Measurements from ENCODE around the gene PCSK6.

PCSK6 gene

DNA sequence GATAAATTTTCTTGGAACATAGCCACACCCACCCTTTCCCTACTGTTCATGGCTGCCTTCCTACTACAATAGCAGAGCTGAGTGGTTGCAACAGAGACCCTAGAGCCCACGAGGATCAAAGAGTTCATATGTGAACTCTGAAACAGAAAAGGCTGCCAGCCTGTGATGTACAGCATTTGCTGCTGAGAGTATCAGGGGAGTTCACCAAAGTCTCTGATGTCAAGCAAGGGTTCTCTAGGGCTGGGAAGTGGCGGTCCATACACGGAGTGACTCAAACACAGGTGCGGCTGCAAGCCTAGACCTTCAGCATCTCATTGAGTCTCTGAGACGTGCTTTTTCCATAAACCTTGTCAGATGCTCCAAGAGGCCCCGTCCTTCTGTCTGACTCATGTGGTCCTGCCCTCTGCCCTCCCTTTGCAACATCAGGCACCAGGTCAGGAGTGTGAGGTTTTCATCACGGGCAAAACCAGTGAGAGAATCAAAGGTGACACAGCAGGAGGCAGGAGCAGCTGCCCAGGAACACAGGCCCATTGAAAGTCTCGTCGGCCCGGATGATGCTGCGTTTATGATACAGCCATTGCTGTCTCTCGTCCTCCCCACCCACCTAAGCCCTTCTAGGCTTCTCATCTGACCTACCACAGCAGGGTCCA lies 42.9 kb downstream of the PCSK6 start:
- no peak for DNase-seq (ENCODE audit: low read depth)

GRCh38 chr15:101445562-101446517 lies 43.7 kb downstream of the PCSK6 start:
- peak; percentile 19 for DNase-seq (ENCODE audit: low read depth)

- DNase-seq (ENCODE audit: low read depth): no peak
Observed at GRCh38 chr15:101444807-101445508, 44.5 kb downstream of the PCSK6 start.

DNA sequence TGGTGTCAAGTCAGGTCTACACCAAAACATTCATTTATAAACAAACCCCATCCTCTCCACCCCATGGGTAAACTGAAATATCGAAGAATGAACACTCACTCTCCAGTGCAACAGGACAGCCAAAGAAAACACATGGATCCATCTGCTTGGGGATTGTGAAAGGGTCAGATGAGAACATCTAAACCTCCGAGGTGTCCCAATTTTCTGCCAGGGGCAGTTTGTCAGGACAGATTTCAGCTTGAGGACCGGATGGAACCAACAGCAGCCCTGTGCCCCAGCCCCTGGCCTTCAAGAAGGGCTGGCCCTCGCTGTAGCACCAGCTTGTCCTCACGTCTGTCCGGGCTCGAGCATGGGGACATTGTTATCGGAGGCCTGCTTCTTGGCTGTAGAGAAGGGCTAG lies 45.5 kb downstream of the PCSK6 start:
- no peak for DNase-seq (ENCODE audit: low read depth)

- DNase-seq (ENCODE audit: low read depth): no peak
Observed at GRCh38 chr15:101442272-101442671, 47.2 kb downstream of the PCSK6 start.

DNA sequence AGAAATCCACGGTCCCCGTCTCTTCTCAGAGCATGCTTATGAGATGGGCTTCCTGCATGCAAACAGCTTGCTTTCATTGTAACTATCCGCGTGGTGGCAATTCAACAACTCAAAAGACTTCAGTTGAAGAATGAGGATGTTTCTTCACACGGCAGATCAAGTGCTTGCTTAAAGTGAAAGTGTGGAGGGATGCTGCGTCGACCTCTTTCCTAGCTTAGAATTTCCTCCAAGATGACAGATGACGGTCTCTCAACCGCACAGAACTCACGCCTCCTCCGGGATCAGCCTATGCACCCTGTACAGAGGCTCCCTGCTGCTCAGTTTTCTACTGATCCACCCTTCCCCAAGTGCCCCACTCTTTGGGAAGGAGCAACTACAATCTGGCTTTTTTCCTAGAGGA lies 47.8 kb downstream of the PCSK6 start:
- DNase-seq (ENCODE audit: low read depth): no peak

GRCh38 chr15:101440846-101441590 lies 48.5 kb downstream of the PCSK6 start:
- no peak for DNase-seq (ENCODE audit: low read depth)

DNA sequence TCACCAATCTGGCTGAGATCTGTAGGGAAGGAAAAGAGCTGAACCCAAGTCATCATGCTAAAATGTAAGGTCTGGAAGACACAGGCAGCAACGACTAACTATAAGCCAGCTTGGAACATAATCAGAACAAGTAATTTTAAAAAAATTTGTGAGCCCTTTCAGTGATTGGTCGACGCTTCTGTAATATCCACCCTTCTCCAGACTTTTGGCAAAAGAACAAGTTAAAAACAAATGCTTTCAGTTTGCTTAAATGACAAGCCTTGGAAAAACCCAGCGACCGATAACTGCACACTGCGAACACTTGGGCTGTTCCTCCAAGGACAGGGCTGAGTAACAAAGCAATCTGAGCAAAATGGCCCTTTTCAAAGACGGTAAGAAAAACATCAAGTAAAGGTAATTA lies 49.6 kb downstream of the PCSK6 start:
- no peak for DNase-seq (ENCODE audit: low read depth)

GRCh38 chr15:101439285-101439919 lies 50.1 kb downstream of the PCSK6 start:
- no peak for DNase-seq (ENCODE audit: low read depth)

- DNase-seq (ENCODE audit: low read depth): no peak
Observed at GRCh38 chr15:101438482-101439284, 50.8 kb downstream of the PCSK6 start.

GRCh38 chr15:101437618-101438481 lies 51.7 kb downstream of the PCSK6 start:
- no peak for DNase-seq (ENCODE audit: low read depth)

- DNase-seq (ENCODE audit: low read depth): no peak
Observed at GRCh38 chr15:101437209-101437608, 52.3 kb downstream of the PCSK6 start.

DNA sequence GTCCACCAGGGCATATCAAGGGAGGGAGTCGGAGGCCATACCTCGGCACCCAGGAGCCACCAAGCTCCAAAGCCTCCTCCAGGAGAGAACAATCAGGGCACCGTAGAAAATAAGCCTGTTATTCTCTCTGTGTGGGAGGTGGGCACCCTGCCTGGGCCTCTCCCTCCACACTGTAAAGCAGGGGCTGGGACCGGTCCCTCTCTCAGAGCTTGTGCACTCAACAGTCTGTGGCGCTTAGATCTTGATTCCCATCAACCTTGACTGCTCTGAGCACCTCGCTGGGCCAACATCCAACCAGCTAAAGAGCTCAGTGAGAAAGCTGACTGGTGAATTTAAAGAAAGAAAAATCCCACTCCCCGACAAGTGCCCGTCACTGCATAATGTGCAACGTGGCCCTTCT lies 53.0 kb downstream of the PCSK6 start:
- DNase-seq (ENCODE audit: low read depth): no peak

GRCh38 chr15:101435761-101436160 lies 53.7 kb downstream of the PCSK6 start:
- DNase-seq (ENCODE audit: low read depth): no peak

- no peak for DNase-seq (ENCODE audit: low read depth)
Observed at GRCh38 chr15:101434032-101434920, 55.2 kb downstream of the PCSK6 start.

GRCh38 chr15:101433396-101433795 lies 56.1 kb downstream of the PCSK6 start:
- DNase-seq (ENCODE audit: low read depth): no peak

GRCh38 chr15:101432982-101433381 lies 56.5 kb downstream of the PCSK6 start:
- DNase-seq (ENCODE audit: low read depth): no peak

DNA sequence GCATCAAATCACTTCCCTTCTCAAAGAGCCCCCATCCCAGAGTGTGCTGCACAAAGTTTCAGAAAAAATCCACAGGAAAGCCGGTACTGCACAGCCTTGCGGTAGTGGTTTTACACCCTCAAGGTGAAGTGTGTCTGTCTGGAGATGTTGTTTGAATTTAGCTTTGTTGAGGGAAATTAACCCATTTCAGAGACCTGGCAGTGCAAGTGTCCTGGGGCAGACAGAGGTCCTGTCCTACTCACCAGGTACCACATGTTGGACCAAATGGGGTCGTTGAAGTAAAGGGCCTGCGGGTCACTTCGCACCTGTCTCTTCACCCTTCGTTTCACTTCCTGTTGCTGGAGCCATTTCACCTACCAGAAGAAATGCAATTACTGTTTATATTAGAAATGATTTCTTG lies 57.8 kb downstream of the PCSK6 start:
- DNase-seq (ENCODE audit: low read depth): no peak

DNA sequence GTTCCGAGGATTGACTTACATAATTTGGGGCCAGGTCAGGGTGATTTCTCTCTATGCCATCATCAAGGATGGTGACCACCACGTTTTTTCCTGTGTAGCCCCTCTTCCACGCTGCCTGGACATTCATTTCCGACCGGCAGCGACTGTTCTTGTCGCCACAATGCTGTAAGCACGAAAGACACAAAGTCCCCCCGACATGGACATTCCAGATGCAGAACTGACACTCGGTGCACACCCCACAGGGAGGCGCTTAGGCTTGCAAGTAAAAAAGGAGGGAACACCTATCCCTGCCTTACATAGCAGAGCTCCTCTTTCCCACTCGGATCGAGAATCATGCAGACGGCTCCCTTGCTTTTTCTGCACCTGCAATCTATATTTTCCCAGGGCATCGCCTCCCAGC lies 58.2 kb downstream of the PCSK6 start:
- no peak for DNase-seq (ENCODE audit: low read depth)

Data from HS-27A (cell line).